Measurements from ENCODE around the gene MGST2.

The MGST2 gene

DNA sequence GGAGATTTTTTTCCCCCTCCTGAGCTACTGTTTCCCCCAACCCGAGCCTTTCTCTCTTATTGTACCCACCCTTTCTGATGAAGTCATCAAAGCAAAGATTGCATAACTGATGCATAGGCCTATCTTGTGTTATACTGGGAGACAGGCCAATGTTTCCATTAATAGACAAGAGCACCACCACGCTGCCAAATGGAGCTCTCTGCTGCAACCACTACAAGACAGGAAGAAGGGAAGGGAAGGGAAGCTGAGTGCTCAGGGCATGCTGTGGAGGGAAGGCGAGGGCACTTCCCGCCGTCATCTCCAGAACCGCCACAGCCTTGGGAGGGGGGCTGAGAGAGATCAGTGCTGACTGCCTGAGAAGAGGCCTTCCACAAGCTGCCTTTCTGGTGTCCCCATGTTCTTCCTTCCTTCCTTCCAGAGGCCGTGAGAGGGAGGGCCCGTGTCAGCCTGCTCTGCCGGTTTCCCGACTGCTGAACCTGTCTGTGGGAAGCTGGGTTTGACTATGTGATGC is 75.0 kb downstream of the MGST2 start (continued):
- TF ChIP-seq TSHZ2 (CRISPR knock-in tag; IDR thresholded peaks at IDR 0.05): peak; percentile 80

- TF ChIP-seq BACH2 (CRISPR knock-in tag; IDR thresholded peaks at IDR 0.05; ENCODE audit: borderline replicate concordance): no peak
- no peak for TF ChIP-seq CSRNP3 (CRISPR knock-in tag; IDR thresholded peaks at IDR 0.05)
- no peak for ATAC-seq
These were observed 77.4 kb downstream of the MGST2 start for GRCh38 chr4:139743027-139743426.

- ATAC-seq: no peak
- TF ChIP-seq OSR1 (CRISPR knock-in tag; IDR thresholded peaks at IDR 0.05) (no peak), RARB (CRISPR knock-in tag; IDR thresholded peaks at IDR 0.05) (no peak), SNAI2 (CRISPR knock-in tag; IDR thresholded peaks at IDR 0.05) (no peak), ZFP30 (CRISPR knock-in tag; IDR thresholded peaks at IDR 0.05) (no peak), GLIS3 (CRISPR knock-in tag; IDR thresholded peaks at IDR 0.05) (no peak), TSHZ2 (CRISPR knock-in tag; IDR thresholded peaks at IDR 0.05) (no peak), TCF4 (CRISPR knock-in tag; IDR thresholded peaks at IDR 0.05; ENCODE audit: borderline replicate concordance) (no peak), CSDC2 (CRISPR knock-in tag; IDR thresholded peaks at IDR 0.05) (no peak), ZC3H10 (CRISPR knock-in tag; IDR thresholded peaks at IDR 0.05) (no peak), TOX (CRISPR knock-in tag; IDR thresholded peaks at IDR 0.05; ENCODE audit: borderline replicate concordance) (no peak), ZNF565 (CRISPR knock-in tag; conservative IDR thresholded peaks at IDR 0.05; ENCODE audit: low read depth) (no peak), CSRNP3 (CRISPR knock-in tag; IDR thresholded peaks at IDR 0.05) (no peak), ARNTL (CRISPR knock-in tag; IDR thresholded peaks at IDR 0.05; ENCODE audit: borderline replicate concordance, low read depth) (no peak), ZFP3 (CRISPR knock-in tag; IDR thresholded peaks at IDR 0.05) (no peak), ISL1 (CRISPR knock-in tag; IDR thresholded peaks at IDR 0.05) (no peak), PPARA (CRISPR knock-in tag; IDR thresholded peaks at IDR 0.05; ENCODE audit: borderline replicate concordance) (no peak), BACH2 (CRISPR knock-in tag; IDR thresholded peaks at IDR 0.05; ENCODE audit: borderline replicate concordance) (no peak)
- TF ChIP-seq, protein P1, sequence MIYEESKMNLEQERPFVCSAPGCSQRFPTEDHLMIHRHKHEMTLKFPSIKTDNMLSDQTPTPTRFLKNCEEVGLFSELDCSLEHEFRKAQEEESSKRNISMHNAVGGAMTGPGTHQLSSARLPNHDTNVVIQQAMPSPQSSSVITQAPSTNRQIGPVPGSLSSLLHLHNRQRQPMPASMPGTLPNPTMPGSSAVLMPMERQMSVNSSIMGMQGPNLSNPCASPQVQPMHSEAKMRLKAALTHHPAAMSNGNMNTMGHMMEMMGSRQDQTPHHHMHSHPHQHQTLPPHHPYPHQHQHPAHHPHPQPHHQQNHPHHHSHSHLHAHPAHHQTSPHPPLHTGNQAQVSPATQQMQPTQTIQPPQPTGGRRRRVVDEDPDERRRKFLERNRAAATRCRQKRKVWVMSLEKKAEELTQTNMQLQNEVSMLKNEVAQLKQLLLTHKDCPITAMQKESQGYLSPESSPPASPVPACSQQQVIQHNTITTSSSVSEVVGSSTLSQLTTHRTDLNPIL (CRISPR knock-in tag; IDR thresholded peaks at IDR 0.05; ENCODE audit: low read depth): no peak
- TF ChIP-seq, protein P2, sequence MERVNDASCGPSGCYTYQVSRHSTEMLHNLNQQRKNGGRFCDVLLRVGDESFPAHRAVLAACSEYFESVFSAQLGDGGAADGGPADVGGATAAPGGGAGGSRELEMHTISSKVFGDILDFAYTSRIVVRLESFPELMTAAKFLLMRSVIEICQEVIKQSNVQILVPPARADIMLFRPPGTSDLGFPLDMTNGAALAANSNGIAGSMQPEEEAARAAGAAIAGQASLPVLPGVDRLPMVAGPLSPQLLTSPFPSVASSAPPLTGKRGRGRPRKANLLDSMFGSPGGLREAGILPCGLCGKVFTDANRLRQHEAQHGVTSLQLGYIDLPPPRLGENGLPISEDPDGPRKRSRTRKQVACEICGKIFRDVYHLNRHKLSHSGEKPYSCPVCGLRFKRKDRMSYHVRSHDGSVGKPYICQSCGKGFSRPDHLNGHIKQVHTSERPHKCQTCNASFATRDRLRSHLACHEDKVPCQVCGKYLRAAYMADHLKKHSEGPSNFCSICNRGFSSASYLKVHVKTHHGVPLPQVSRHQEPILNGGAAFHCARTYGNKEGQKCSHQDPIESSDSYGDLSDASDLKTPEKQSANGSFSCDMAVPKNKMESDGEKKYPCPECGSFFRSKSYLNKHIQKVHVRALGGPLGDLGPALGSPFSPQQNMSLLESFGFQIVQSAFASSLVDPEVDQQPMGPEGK (CRISPR knock-in tag; IDR thresholded peaks at IDR 0.05; ENCODE audit: borderline replicate concordance): no peak
- TF ChIP-seq, protein P3, sequence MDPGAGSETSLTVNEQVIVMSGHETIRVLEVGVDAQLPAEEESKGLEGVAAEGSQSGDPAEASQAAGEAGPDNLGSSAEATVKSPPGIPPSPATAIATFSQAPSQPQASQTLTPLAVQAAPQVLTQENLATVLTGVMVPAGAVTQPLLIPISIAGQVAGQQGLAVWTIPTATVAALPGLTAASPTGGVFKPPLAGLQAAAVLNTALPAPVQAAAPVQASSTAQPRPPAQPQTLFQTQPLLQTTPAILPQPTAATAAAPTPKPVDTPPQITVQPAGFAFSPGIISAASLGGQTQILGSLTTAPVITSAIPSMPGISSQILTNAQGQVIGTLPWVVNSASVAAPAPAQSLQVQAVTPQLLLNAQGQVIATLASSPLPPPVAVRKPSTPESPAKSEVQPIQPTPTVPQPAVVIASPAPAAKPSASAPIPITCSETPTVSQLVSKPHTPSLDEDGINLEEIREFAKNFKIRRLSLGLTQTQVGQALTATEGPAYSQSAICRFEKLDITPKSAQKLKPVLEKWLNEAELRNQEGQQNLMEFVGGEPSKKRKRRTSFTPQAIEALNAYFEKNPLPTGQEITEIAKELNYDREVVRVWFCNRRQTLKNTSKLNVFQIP (CRISPR knock-in tag; IDR thresholded peaks at IDR 0.05; ENCODE audit: borderline replicate concordance, low read depth): no peak
These were observed 78.6 kb downstream of the MGST2 start for GRCh38 chr4:139744232-139744631.

Measured in SK-N-SH treated with all-trans-retinoic acid at 6 μM for 48 hours (cell line).